HepG2 (cell line): ENCODE results near the gene PDS5B. TPM values are rescaled to one million over a fixed set of nuclear protein-coding genes. Genes with fewer than 3 reads are reported as not detected.
A peak's percentile ranks its signal among the peaks of the same experiment; 100 is the strongest.

Experiments
- IRF2 ChIP-seq: IDR thresholded peaks from 2 replicates; pipeline ENCODE4 v1.6.1; 2018; ENCODE audit warnings: missing genetic modification reagents, missing compliant biosample characterization
- NFYC ChIP-seq: IDR thresholded peaks from 2 replicates; pipeline ENCODE4 v1.6.1; 2016; ENCODE audit warnings: missing genetic modification reagents, missing compliant biosample characterization
- REST ChIP-seq, 2 experiments: IDR thresholded peaks; 2 replicates each; pipeline ENCODE4 v1.6.1; 2011 to 2012; ENCODE audit warnings: low read length in 2 of 2, borderline replicate concordance in 1 of 2, low read depth in 1 of 2, mild to moderate bottlenecking in 1 of 2, moderate library complexity in 1 of 2
- RFXAP ChIP-seq: sonication (generic); formaldehyde crosslinking; IDR thresholded peaks from 2 replicates; pipeline ENCODE4 v1.4.0; 2020; ENCODE audit warnings: missing genetic modification reagents, borderline replicate concordance
- SMC3 ChIP-seq: IDR thresholded peaks from 2 replicates; pipeline ENCODE4 v1.6.1; 2011; ENCODE audit warnings: low read length, improper control_type of control experiment
- TGIF2 ChIP-seq: IDR thresholded peaks from 2 replicates; pipeline ENCODE4 v1.6.1; 2016; ENCODE audit warnings: control low read depth, missing compliant biosample characterization
- ZBTB33 ChIP-seq: sonication (generic); formaldehyde crosslinking; IDR thresholded peaks from 2 replicates; pipeline ENCODE4 v1.4.0; 2020; ENCODE audit warnings: missing genetic modification reagents
- ZHX2 ChIP-seq, 2 experiments: sonication (generic) in 1 of 2; formaldehyde crosslinking in 1 of 2; IDR thresholded peaks; 2 replicates each; pipeline versions ENCODE4 v1.6.1 to v1.9.0; 2014 to 2022; ENCODE audit warnings: antibody characterized with exemption in 1 of 2, borderline replicate concordance in 1 of 2, inconsistent platforms in 1 of 2, low read depth in 1 of 2, missing genetic modification reagents in 1 of 2
- ZNF512 ChIP-seq: sonication (generic); formaldehyde crosslinking; IDR thresholded peaks from 2 replicates; pipeline ENCODE4 v1.4.0; 2020; ENCODE audit warnings: mild to moderate bottlenecking, missing genetic modification reagents
- ZNF7 ChIP-seq: IDR thresholded peaks from 2 replicates; pipeline ENCODE4 v1.6.1; 2016; ENCODE audit warnings: missing biosample characterization, missing genetic modification reagents
- ZNF800 ChIP-seq: sonication (generic); formaldehyde crosslinking; IDR thresholded peaks from 2 replicates; pipeline ENCODE4 v1.4.0; 2020; ENCODE audit warnings: missing genetic modification reagents
- ZNF841 ChIP-seq: sonication (generic); formaldehyde crosslinking; IDR thresholded peaks from 2 replicates; pipeline ENCODE4 v1.8.1; 2023; ENCODE audit warnings: missing genetic modification reagents, borderline replicate concordance
- polyA plus RNA-seq, 8 experiments: library from polyadenylated mRNA; depleted of rRNA in 3 of 8; stranded (reverse) in 7 of 8; unstranded in 1 of 8; fragments of >200 nt; fragmentation: Illumina TruSeq in 4 of 8; extraction: Trizol in 4 of 8; gene quantifications; 2 replicates each; pipeline versions ENCODE4 v1.2.1 to v1.2.3, GENCODE V29; 2011 to 2016; ENCODE audit warnings: low read depth in 4 of 8, missing spikeins in 1 of 8, mixed read lengths in 1 of 8; ENCODE audit not compliant: insufficient read depth in 1 of 8
- total RNA-seq, 5 experiments: library from RNA; depleted of rRNA; stranded (reverse); fragments of >200 nt; fragmentation: Illumina TruSeq; extraction: Trizol; gene quantifications; 2 replicates each; pipeline ENCODE4 v1.2.3, GENCODE V29; 2016; ENCODE audit warnings: low read depth in 1 of 5

PDS5B gene
- total and polyA plus RNA-seq, 2 of the 13 experiments (the other 11 are each of a cell fraction or from before 2014, with no cell fraction given): 5.8 to 24.6 TPM

- TF ChIP-seq REST (IDR thresholded peaks at IDR 0.05; ENCODE audit: borderline replicate concordance in 1 of 2, low read depth in 1 of 2, low read length in 2 of 2) (no peak; a peak in 1 of 4 replicates), SMC3 (peak; percentile 26; the same call in 1 of the 2 replicates), ZBTB33 (CRISPR knock-in tag) (no peak), TGIF2 (peak; percentile 89), ZNF800 (CRISPR knock-in tag) (no peak), RFXAP (CRISPR knock-in tag) (no peak), ZHX2 (IDR thresholded peaks at IDR 0.05; ENCODE audit: low read depth) (peak; percentile 77; the same call in 1 of the 2 replicates), ZHX2 (CRISPR knock-in tag; IDR thresholded peaks at IDR 0.05; ENCODE audit: borderline replicate concordance) (no peak), ZNF512 (CRISPR knock-in tag) (no peak), NFYC (CRISPR knock-in tag) (peak; percentile 58), IRF2 (CRISPR knock-in tag) (peak; percentile 50; the same call in 1 of the 2 replicates), ZNF7 (CRISPR knock-in tag) (no peak), ZNF841 (CRISPR knock-in tag) (no peak)
These were observed at the start of gene PDS5B (continued) for GRCh38 chr13:32586080-32586900.
